K562 (cell line): ENCODE data around the gene ATXN1. TPM values are rescaled to one million over a fixed set of nuclear protein-coding genes. Genes with fewer than 3 reads are reported as not detected.

ENCODE experiments used
- ATAC-seq: fragments of 200-7000 bp; cut with Tn5 transposase; 3 replicates; pipeline ENCODE4 v1.9.1; 2020; ENCODE audit warnings: moderate library complexity
- BruUV-seq: library from RNA; stranded (reverse); fragments of 400-500 nt; replicated peaks from 2 replicates; lab custom pipeline; 2021; lab: Mats Ljungman, UMichigan
- CTCF ChIA-PET: fragments of 300-600 bp; formaldehyde crosslinking; extraction: SDS; loops from one replicate; lab custom pipeline; 2021; ENCODE audit warnings: low intra/inter-chr PET ratio; lab: Yijun Ruan, JAX
- POLR2A ChIA-PET: fragments of 300-600, 350-650 bp; sonication (Branson Sonifier 250); formaldehyde crosslinking; extraction: SDS; loops from one replicate; lab custom pipeline; 2021; ENCODE audit warnings: antibody characterized with exemption, inconsistent platforms; lab: Yijun Ruan, JAX
- DNase-seq, 4 experiments: peaks; one replicate each; pipeline versions ENCODE4 v3.0.0 to v3.0.0-alpha.2; 2011 to 2018; ENCODE audit warnings: low spot score in 3 of 4, mixed read lengths in 3 of 4; ENCODE audit errors: extremely low read depth in 1 of 4
- FAIRE-seq: peaks from 2 replicates; lab custom pipeline; 2011; peaks lifted over from hg19 to GRCh38; lab: Jason Lieb, UNC
- H2AFZ ChIP-seq: 2 replicates; pipeline ENCODE4 v1.6.0; 2011; ENCODE audit warnings: low read depth, low read length, control low read depth, inconsistent platforms
- H3K27ac ChIP-seq: fragments of 200-600 bp; 3 replicates; pipeline ENCODE4 v1.8.0; 2011; ENCODE audit warnings: low read depth, mild to moderate bottlenecking, control low read depth, inconsistent platforms, low read length, moderate library complexity, mixed read lengths; ENCODE audit errors: extremely low read depth
- H3K27me3 ChIP-seq, 2 experiments: fragments of 300-600 bp in 1 of 2; 2 replicates in 1 of 2; 3 replicates in 1 of 2; pipeline versions ENCODE4 v1.6.0 to v1.8.0; 2011; ENCODE audit warnings: inconsistent platforms in 2 of 2, low read length in 2 of 2, mild to moderate bottlenecking in 1 of 2, mixed read lengths in 1 of 2, moderate library complexity in 1 of 2; ENCODE audit not compliant: control insufficient read depth in 2 of 2, insufficient read depth in 2 of 2
- H3K36me3 ChIP-seq: fragments of 300-600 bp; 3 replicates; pipeline ENCODE4 v1.8.0; 2011; ENCODE audit warnings: mild to moderate bottlenecking, low read length, inconsistent platforms; ENCODE audit not compliant: control insufficient read depth, insufficient read depth
- H3K4me1 ChIP-seq, 2 experiments: fragments of 200-600 bp in 1 of 2; replicated peaks in 1 of 2; 2 replicates in 1 of 2; 3 replicates in 1 of 2; pipeline versions ENCODE4 v1.5.1 to v1.8.0; 2011; ENCODE audit warnings: inconsistent platforms in 2 of 2, low read length in 2 of 2, mild to moderate bottlenecking in 1 of 2, mixed read lengths in 1 of 2, moderate library complexity in 1 of 2; ENCODE audit not compliant: control insufficient read depth in 2 of 2, insufficient read depth in 2 of 2
- H3K4me2 ChIP-seq: 2 replicates; pipeline ENCODE4 v1.6.1; 2011; ENCODE audit warnings: low read length, control low read depth, inconsistent platforms, mixed read lengths; ENCODE audit not compliant: insufficient read depth
- H3K4me3 ChIP-seq: fragments of 200-600 bp; sonication (generic), shearing (Covaris generic); 2 replicates; pipeline ENCODE4 v1.5.1; 2016; ENCODE audit warnings: control low read depth, inconsistent platforms
- H3K79me2 ChIP-seq: fragments of 200-600 bp; 3 replicates; pipeline ENCODE4 v1.8.0; 2011; ENCODE audit warnings: low read length, inconsistent platforms; ENCODE audit not compliant: control insufficient read depth, insufficient read depth
- H3K9ac ChIP-seq, 2 experiments: 2 replicates each; pipeline versions ENCODE4 v1.6.0 to v1.6.1; 2011; ENCODE audit warnings: low read depth in 2 of 2, low read length in 2 of 2, control low read depth in 1 of 2, inconsistent platforms in 1 of 2, mild to moderate bottlenecking in 1 of 2, mixed read lengths in 1 of 2; ENCODE audit not compliant: insufficient read depth in 1 of 2
- H3K9me1 ChIP-seq: one replicate; pipeline ENCODE4 v1.6.0; 2011; ENCODE audit warnings: inconsistent platforms, mild to moderate bottlenecking, low read length, moderate library complexity; ENCODE audit not compliant: control insufficient read depth, insufficient read depth
- H3K9me3 ChIP-seq: replicated peaks from 2 replicates; pipeline ENCODE4 v1.5.1; 2011; ENCODE audit warnings: low read depth, low read length, inconsistent platforms; ENCODE audit not compliant: control insufficient read depth, insufficient read depth
- H4K20me1 ChIP-seq: replicated peaks from 2 replicates; pipeline ENCODE4 v1.6.1; 2011; ENCODE audit warnings: low read length, inconsistent platforms, mixed read lengths; ENCODE audit not compliant: control insufficient read depth, insufficient read depth
- CEBPZ ChIP-seq: fragments of 150-350 bp; IDR thresholded peaks from 2 replicates; pipeline ENCODE4 v1.6.1; 2014; ENCODE audit warnings: low read depth, mild to moderate bottlenecking, low read length, borderline replicate concordance
- FOXM1 ChIP-seq, 2 experiments: fragments of 450-650 bp in 1 of 2; sonication (generic) in 1 of 2; formaldehyde crosslinking in 1 of 2; IDR thresholded peaks; 2 replicates each; pipeline versions ENCODE4 v1.6.1 to v1.9.0; 2017 to 2022; ENCODE audit warnings: low read depth in 2 of 2, mild to moderate bottlenecking in 2 of 2, missing genetic modification reagents in 1 of 2, moderate library complexity in 1 of 2
- HDAC6 ChIP-seq: IDR thresholded peaks from 2 replicates; pipeline ENCODE4 v1.6.1; 2012; ENCODE audit warnings: low read depth, mild to moderate bottlenecking, control low read depth, inconsistent platforms, low read length, moderate library complexity
- STAT6 ChIP-seq: sonication (generic); formaldehyde crosslinking; IDR thresholded peaks from 2 replicates; pipeline ENCODE4 v1.8.1; 2023; ENCODE audit warnings: mild to moderate bottlenecking, missing genetic modification reagents
- TCF7 ChIP-seq: sonication (generic); IDR thresholded peaks from 2 replicates; pipeline ENCODE4 v1.6.1; 2016; ENCODE audit warnings: antibody characterized with exemption, borderline replicate concordance
- ZNF146 ChIP-seq: IDR thresholded peaks from one replicate; pipeline ENCODE4 v1.6.1; 2018; ENCODE audit warnings: missing compliant biosample characterization; ENCODE audit not compliant: unreplicated experiment
- ZNF217 ChIP-seq: sonication (generic); formaldehyde crosslinking; IDR thresholded peaks from 2 replicates; pipeline ENCODE4 v1.8.0; 2022; ENCODE audit warnings: mild to moderate bottlenecking, missing genetic modification reagents
- ZNF592 ChIP-seq: fragments of 450-650 bp; IDR thresholded peaks from 2 replicates; pipeline ENCODE4 v1.6.1; 2017; ENCODE audit warnings: antibody characterized with exemption, mild to moderate bottlenecking
- WGBS: fragments of 100-300 bp; shearing (Covaris generic); methylation state at CpG from one replicate; pipeline ENCODE4 v1.1.6; 2016; ENCODE audit warnings: low coverage, mixed read lengths; ENCODE audit not compliant: insufficient coverage; ENCODE audit errors: missing lambda C conversion rate; 5-methylcytosine and 5-hydroxymethylcytosine counted together
- in situ Hi-C: fragments of 300-500 bp; cut with MboI; formaldehyde crosslinking; loops from 4 replicates; pipeline ENCODE4 v1.15.0; 2018; ENCODE audit warnings: inconsistent platforms, mixed read lengths
- intact Hi-C: fragments of 100-400 bp; cut with micrococcal nuclease; formaldehyde crosslinking; loops from 2 replicates; pipeline ENCODE4 v1.14.2; 2022
- polyA plus RNA-seq, 8 experiments: library from polyadenylated mRNA; depleted of rRNA in 4 of 8; stranded (reverse) in 5 of 8; unstranded in 3 of 8; fragments of >200 nt; fragmentation: Nextera tagmentation in 2 of 8; fragmentation: Illumina TruSeq in 1 of 8; extraction: Ambion mirVana in 2 of 8; extraction: Trizol in 1 of 8; gene quantifications; 2 replicates each; pipeline versions ENCODE4 v1.2.1 to v1.2.3, GENCODE V29; 2011 to 2014; ENCODE audit warnings: inconsistent platforms in 1 of 8, missing spikeins in 1 of 8
- total RNA-seq, 7 experiments: library from RNA; depleted of rRNA in 6 of 7; stranded (reverse); fragments of >200 nt in 6 of 7; fragmentation: Illumina TruSeq in 2 of 7; extraction: Trizol in 2 of 7; gene quantifications; 2 replicates each; pipeline versions ENCODE4 v1.2.1 to v1.2.3, GENCODE V29; 2011 to 2021; ENCODE audit warnings: low replicate concordance in 1 of 7

Gene ATXN1
- total and polyA plus RNA-seq, 9 of the 15 experiments (the other 6 are each of a cell fraction or from before 2014, with no cell fraction given) = under 0.01 to 1.2 (median 0.58) TPM

DNA sequence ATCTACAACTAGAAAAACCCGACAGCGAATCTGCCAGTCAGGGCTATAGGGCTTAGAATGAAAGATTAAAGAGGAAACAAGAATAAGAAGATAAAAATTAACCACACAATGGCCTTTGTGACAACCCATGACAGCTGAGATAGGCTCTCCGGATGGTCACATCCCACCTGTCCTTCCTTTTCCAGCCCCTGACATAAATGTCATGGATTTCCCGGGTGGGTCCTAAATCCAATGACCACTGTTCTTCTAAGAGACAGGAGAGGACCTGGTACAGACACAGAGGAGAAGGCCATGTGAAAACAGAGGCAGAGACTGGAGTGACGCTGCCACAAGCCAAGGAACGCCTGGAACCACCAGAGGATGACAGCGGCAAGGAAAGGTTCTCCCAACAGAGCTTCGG, 41.8 kb downstream of the ATXN1 start (continued):
- TF ChIP-seq ZNF592 = no peak
- TF ChIP-seq HDAC6 = no peak

DNA sequence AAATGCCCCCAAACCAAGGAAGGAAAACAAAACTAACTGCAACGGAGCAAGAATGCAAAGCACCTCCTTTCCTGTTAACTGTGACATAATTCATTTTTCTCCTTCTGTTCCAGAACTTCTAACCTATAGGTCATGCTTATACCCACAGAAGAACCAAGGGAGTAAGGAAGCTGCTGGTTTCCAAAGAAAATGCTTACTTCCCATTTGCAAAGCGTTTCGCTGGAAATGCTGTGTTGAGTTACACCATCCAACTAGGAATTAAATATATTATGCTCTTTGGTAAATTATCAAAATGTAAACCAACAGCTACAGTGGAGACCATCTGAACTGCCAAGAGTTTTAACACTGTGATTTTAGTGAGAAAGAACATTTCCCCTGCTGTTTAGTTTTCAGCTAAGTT, 42.9 kb downstream of the ATXN1 start:
- ATAC-seq = no peak
- no peak overlapping the region for H3K9ac ChIP-seq
- no peak for FAIRE-seq

More for the DNA sequence above, 42.9 kb downstream of the ATXN1 start:
- WGBS = 2% methylated on average over 3 of the region's 3 CpGs
- H3K27me3 ChIP-seq = peaks cover 0 to 3% of the 10 kb centered on the region in 2 experiments; a peak in 1 of 5 replicates
- H3K27ac ChIP-seq = no peak overlapping the region
- H3K4me1 ChIP-seq = no peaks in the 10 kb centered on the region
- no TSS peak for BruUV-seq
- no peak overlapping the region for H2AFZ ChIP-seq
- H4K20me1 ChIP-seq = no peaks in the 10 kb centered on the region
- no peak overlapping the region for H3K4me3 ChIP-seq
- TF ChIP-seq CEBPZ (no peak), STAT6 (CRISPR knock-in tag) (no peak), ZNF146 (CRISPR knock-in tag) (no peak), FOXM1 (IDR thresholded peaks at IDR 0.05; ENCODE audit: low read depth) (no peak), FOXM1 (CRISPR knock-in tag; IDR thresholded peaks at IDR 0.05; ENCODE audit: low read depth) (no peak), ZNF217 (no peak), TCF7 (no peak)
- in situ Hi-C loops (no loop called here), intact Hi-C loops (no loop called here)
- POLR2A ChIA-PET = no interaction called here
- no peaks in the 10 kb centered on the region for H3K36me3 ChIP-seq
- no peak overlapping the region for H3K4me2 ChIP-seq
- no peak for DNase-seq
- H3K9me1 ChIP-seq = no peaks in the 10 kb centered on the region
- CTCF ChIA-PET = no interaction called here
- H3K79me2 ChIP-seq = no peaks in the 10 kb centered on the region
- H3K9me3 ChIP-seq = no peaks in the 10 kb centered on the region
